ENCODE results near the gene IL4R. TPM values are rescaled to one million over a fixed set of nuclear protein-coding genes. Genes with fewer than 3 reads are reported as not detected.

Gene IL4R
- total RNA-seq (2022; extraction: Qiagen RNA extraction) = 29.7 to 38.8 TPM (median 34.1 TPM) in 5 replicates

DNA sequence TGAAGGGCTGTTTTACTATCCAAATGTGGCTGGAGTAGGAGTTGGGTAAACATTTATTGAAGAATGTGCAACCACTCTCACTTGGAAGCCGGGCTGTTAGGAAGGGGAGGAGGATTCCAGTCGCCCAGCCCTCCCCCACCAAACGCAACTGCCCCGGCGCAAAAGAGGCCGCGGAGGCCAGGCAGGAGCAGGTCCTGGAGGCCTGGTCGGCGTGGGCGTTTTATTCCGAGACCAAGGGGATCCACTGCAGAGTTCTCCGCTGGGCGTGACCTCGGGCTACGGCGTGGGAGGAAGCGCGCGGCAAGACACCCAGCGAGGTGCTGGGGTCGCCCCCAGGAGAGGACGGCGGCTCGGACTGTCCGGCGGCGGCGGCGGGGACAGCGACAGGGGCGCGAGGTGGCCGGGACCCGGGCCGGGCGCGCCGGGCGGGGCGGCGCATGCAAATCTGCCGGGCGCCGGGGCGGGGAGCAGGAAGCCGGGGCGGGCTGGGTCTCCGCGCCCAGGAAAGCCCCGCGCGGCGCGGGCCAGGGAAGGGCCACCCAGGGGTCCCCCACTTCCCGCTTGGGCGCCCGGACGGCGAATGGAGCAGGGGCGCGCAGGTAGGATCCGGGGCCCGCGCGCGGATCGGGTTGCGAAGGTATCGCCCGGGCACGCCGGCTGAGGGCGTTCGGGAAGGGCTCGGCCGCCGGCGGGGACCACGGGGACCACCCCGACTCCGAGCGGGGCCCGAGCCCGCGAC lies at the start of gene IL4R:
TSS of gene IL4R (plus strand) at position 553 of the 739 bp plus-strand sequence. CDS start 26,230 bp downstream, outside the sequence.

DNA sequence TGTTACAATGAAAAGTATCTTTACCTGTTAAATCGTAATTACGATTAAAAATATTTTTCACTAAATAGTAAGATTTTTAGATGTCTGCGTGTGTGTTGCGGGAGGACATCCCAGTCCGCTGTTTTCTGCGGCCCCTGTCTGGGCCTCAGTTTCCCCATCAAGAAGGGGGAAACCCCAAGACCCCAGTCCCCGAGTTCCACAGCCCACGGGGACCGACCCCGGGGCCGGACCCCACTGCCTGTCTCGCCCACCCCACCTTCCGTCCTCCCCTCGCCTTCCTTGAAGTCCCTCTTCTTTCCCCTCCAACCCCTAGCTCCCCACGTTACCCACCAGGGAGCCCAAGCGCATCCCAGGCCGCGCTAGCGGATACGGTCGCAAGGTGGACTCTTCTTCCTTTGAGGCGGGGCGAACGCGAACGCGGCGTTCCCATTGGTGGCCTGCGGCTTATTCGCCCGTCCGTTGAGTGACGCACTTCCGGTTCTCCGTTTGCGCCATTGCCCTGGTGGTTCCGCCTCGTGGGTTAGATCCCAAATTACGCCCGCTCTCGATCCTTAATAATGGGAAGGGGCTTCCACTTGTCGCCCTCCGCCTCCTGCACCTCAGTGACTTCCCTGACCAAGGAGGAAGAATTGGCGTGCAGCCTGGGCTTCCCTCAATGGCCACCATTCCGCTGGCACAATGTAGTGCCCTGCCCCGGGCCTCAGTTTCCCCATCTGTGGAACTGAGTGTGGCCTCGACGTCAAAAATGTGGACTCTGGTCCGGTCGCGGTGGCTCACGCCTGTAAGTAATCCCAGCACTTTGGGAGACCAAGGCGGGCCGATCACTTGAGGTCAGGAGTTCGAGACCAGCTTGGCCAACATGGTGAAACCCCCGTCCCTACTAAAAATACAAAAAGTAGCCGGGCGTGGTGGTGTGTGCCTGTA lies 45.1 kb upstream of the IL4R start, which contains the start of gene NSMCE1:
TSS of gene NSMCE1 (minus strand) at position 397 of the 924 bp plus-strand sequence. CDS start 11,202 bp downstream, outside the sequence.

DNA sequence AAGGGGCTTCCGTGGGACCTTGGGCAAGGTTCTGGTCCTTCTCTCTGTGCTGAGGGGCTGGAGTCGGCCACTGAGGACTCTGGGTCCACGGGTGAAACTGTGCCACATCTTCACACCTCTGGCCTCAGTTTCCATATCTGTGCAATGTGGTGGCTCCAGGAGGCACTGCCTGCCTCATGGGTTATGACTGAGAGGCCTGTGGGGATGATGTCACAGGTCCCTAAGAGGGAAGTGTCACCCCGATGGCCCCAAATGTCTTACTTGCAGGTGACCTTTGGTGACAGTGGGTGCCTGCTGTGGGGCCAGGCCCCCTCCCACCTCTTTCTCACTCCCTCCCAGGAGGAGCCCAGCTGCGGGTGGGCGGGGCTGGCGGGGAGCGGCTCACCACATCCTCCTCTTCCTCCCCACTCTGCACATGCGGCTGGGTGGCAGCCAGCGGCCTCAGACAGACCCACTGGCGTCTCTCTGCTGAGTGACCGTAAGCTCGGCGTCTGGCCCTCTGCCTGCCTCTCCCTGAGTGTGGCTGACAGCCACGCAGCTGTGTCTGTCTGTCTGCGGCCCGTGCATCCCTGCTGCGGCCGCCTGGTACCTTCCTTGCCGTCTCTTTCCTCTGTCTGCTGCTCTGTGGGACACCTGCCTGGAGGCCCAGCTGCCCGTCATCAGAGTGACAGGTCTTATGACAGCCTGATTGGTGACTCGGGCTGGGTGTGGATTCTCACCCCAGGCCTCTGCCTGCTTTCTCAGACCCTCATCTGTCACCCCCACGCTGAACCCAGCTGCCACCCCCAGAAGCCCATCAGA lies 88.2 kb downstream of the IL4R start, which contains the start of gene IL21R:
TSS of gene IL21R (plus strand) at position 407 of the 801 bp plus-strand sequence. CDS start 27,898 bp downstream, outside the sequence.

Other genes starting within 250 kb of the IL4R start
- gene C16orf82, start 247.0 kb upstream of the IL4R start, total RNA-seq (2022; extraction: Qiagen RNA extraction) = not detected in 5 replicates
- 1.8 to 2.9 TPM (median 2.5 TPM) in 5 replicates for gene KDM8, start 110.4 kb upstream of the IL4R start, total RNA-seq (2022; extraction: Qiagen RNA extraction)
- 52.4 to 61.5 TPM (median 58.2 TPM) in 5 replicates for gene NSMCE1, start 45.2 kb upstream of the IL4R start, total RNA-seq (2022; extraction: Qiagen RNA extraction)
- gene IL21R, start 88.2 kb downstream of the IL4R start, total RNA-seq (2022; extraction: Qiagen RNA extraction) = 0.06 to 0.11 TPM in 2 of 5 replicates, not detected in the others
- gene GTF3C1, start 235.9 kb downstream of the IL4R start, total RNA-seq (2022; extraction: Qiagen RNA extraction) = 61.7 to 72.0 TPM (median 70.3 TPM) in 5 replicates
- gene KATNIP, start 236.2 kb downstream of the IL4R start, total RNA-seq (2022; extraction: Qiagen RNA extraction) = 9.0 to 14.4 TPM (median 13.4 TPM) in 5 replicates

Measured in A549 treated with Mapracorat at 1 μM for 4 hours (cell line).